ENCODE measurements around the gene METTL22. TPM values are rescaled to one million over a fixed set of nuclear protein-coding genes. Genes with fewer than 3 reads are reported as not detected.
A peak's percentile ranks its signal among the peaks of the same experiment; 100 is the strongest.

Gene METTL22, protein sequence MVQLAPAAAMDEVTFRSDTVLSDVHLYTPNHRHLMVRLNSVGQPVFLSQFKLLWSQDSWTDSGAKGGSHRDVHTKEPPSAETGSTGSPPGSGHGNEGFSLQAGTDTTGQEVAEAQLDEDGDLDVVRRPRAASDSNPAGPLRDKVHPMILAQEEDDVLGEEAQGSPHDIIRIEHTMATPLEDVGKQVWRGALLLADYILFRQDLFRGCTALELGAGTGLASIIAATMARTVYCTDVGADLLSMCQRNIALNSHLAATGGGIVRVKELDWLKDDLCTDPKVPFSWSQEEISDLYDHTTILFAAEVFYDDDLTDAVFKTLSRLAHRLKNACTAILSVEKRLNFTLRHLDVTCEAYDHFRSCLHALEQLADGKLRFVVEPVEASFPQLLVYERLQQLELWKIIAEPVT
- 62.9 and 73.8 TPM in 2 replicates for total RNA-seq
- 16.2 TPM for total RNA-seq (2013)
- polyA plus RNA-seq: 48.3 and 49.5 TPM in 2 replicates
- polyA minus RNA-seq: 31.0 and 43.0 TPM in 2 replicates

DNA sequence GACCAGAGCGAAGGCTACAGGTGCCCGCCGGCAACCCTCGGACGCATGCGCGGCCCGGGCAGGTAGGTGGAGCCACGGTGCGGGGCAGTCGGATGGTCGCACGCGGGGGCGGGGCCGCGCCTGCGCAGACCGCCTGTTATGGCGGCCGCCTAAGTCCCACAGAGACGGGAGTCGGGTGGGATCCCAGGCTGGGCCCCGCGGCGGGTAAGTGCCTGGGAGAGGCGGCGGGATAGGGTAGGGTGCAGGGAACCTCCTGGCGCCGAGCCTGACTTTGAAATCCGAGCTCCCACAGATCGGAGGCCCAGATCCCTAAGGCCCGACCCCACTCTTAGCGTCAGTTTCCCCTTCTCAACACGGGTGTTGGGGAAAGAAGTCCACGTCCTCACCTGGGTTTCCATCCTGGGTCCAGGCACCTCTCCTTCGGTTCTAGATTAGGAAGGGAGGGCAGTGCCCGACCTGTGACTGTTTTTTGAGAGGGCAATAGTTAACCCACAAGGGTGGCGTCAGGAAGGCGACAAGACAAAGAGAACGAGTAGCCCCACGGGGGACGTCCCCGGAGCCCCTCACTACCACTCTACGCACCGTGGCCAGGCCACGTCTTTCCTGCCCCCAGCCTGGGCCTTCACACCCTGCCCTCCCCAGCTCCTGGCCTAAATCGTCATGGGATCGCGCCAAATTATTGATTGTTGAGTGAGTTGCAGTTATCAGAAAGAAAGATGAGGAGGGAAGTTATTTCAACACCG, at the start of gene METTL22:
METTL22 (plus strand) TSS at position 127 of the 743 bp plus-strand sequence. CDS start 3,968 bp downstream, outside the sequence.
- Histone ChIP-seq H3K9me3 (ENCODE audit: control extremely low read depth in 1 of 3, control insufficient read depth in 2 of 3, insufficient read depth in 1 of 3, low read length in 2 of 3) (peaks cover 0 to 2% (median 0%) of the 10 kb centered on the region in 3 donors), H3K36me3 (replicated peaks in 1 of 2; ENCODE audit: control extremely low read depth in 1 of 2, control insufficient read depth in 1 of 2, extremely low read depth in 1 of 2, insufficient read depth in 2 of 2, low read length in 1 of 2) (peaks cover 2 to 8% of the 10 kb centered on the region in 2 experiments), H4K20me1 (ENCODE audit: control insufficient read depth, insufficient read depth, low read length, poor library complexity, severe bottlenecking) (peaks cover 12% of the 10 kb centered on the region), H3K27me3 (replicated peaks in 1 of 4; ENCODE audit: control extremely low read depth in 1 of 4, control insufficient read depth in 3 of 4, insufficient read depth in 4 of 4, low read length in 3 of 4) (peaks cover 0 to 6% (median 0%) of the 10 kb centered on the region in 4 experiments), H2AFZ (ENCODE audit: insufficient read depth, low read depth, low read length, poor library complexity, severe bottlenecking) (peak within 1 kb of the TSS; percentile 91), H3K4me3 (ENCODE audit: control extremely low read depth in 1 of 5, extremely low read depth in 1 of 5, insufficient read depth in 1 of 5, low read depth in 2 of 5, low read length in 4 of 5) (peak within 1 kb of the TSS; percentile 88 to 100 (median 98)), H3K4me2 (replicated peaks; ENCODE audit: low read depth, low read length, poor library complexity, severe bottlenecking) (peak within 1 kb of the TSS; percentile 80), H3K4me1 (ENCODE audit: control insufficient read depth in 2 of 2, insufficient read depth in 2 of 2, low read length in 2 of 2) (peaks cover 12 to 15% of the 10 kb centered on the region in 2 donors), H3K9ac (ENCODE audit: low read length) (peak within 1 kb of the TSS; percentile 93), H3K27ac (ENCODE audit: low read length in 2 of 2) (peak within 1 kb of the TSS; percentile 75 to 86), H3K79me2 (ENCODE audit: control insufficient read depth, insufficient read depth, low read length) (peaks cover 41% of the 10 kb centered on the region)
- ChIA-PET POLR2A (interaction anchor here (0.6 to 1.1 kb wide), 4 partner anchors 14 to 375 kb away, joined by 3 to 5 read pairs (median 4); partner anchors contain the start of genes PMM2 and TMEM186), CTCF (interaction anchor here (1.0 kb wide), 2 partner anchors 259 to 314 kb away, joined by 3 read pairs; no protein-coding TSS in a partner anchor)
- DNase-seq: peak; percentile 94
- intact Hi-C loops (cut with micrococcal nuclease): loop anchor here (1.0 to 5.0 kb wide), 4 partner anchors 53 to 336 kb away; partner anchors contain the start of gene ABAT
- peak; percentile 99 for ATAC-seq (ENCODE audit: low read depth)
- TF ChIP-seq, protein P1, sequence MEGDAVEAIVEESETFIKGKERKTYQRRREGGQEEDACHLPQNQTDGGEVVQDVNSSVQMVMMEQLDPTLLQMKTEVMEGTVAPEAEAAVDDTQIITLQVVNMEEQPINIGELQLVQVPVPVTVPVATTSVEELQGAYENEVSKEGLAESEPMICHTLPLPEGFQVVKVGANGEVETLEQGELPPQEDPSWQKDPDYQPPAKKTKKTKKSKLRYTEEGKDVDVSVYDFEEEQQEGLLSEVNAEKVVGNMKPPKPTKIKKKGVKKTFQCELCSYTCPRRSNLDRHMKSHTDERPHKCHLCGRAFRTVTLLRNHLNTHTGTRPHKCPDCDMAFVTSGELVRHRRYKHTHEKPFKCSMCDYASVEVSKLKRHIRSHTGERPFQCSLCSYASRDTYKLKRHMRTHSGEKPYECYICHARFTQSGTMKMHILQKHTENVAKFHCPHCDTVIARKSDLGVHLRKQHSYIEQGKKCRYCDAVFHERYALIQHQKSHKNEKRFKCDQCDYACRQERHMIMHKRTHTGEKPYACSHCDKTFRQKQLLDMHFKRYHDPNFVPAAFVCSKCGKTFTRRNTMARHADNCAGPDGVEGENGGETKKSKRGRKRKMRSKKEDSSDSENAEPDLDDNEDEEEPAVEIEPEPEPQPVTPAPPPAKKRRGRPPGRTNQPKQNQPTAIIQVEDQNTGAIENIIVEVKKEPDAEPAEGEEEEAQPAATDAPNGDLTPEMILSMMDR (IDR thresholded peaks at IDR 0.05): no peak
- TF ChIP-seq EZH2 (IDR thresholded peaks at IDR 0.05; ENCODE audit: borderline replicate concordance, insufficient read depth, low read depth, low read length, poor library complexity, severe bottlenecking): no peak
- Mint-ChIP-seq H3K4me1 (peaks cover 21% of the 10 kb centered on the region), H3K27me3 (peaks cover 9% of the 10 kb centered on the region), H3K4me3 (peak within 1 kb of the TSS; percentile 94), H3K27ac (peak within 1 kb of the TSS; percentile 86), H3K9me3 (ENCODE audit: insufficient read depth) (no peaks in the 10 kb centered on the region)
- under 1% methylated on average over 43 of the region's 51 CpGs for WGBS (ENCODE audit: insufficient coverage)

All from B cell (primary cell).